ENCODE results near the gene ARID3A.

The ARID3A gene

GRCh38 chr19:929203-929890 lies 3.5 kb downstream of the ARID3A start:
- no peak for DNase-seq (ENCODE audit: low read depth, low spot score)

DNA sequence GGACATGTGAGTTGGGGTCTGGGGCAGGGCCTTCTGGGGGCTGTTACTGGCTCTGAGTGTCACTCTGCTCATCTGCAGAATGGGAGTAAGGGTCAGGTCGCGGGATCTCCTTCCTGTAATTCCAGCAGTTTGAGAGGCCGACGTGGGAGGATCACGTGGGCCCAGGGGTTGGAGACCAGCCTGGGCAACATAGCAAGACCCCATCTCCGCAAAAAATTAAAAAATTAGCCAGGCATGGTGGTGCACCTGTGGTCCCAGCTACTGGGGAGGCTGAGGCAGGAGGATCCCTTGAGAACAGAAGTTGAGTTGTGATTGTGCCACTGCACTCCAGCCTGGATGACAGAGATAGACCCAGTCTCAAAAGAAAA lies 4.0 kb downstream of the ARID3A start:
- no peak for DNase-seq (ENCODE audit: low read depth, low spot score)

- no peak for DNase-seq (ENCODE audit: low read depth, low spot score)
Measured at GRCh38 chr19:931860-932647, 6.2 kb downstream of the ARID3A start.

GRCh38 chr19:932648-933552 lies 7.1 kb downstream of the ARID3A start:
- peak; percentile 86 for DNase-seq (ENCODE audit: low read depth, low spot score)

DNA sequence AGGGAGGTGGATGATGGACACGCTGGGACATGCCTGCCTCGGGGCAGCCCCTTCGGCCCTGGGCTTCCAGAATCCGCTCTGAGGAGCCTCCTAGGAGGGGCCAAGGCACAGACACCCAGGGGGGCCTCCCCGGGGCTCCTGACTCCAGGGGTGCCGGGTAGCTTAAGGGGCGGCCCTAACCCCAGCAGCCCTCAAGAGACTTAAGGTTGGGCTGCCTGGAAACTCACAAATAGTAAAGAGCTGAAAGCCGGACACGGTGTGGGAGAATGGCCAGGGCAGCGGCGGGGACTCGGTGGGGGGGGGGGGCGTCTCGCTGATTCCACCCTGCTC lies 7.7 kb downstream of the ARID3A start:
- DNase-seq (ENCODE audit: low read depth, low spot score), result no peak

GRCh38 chr19:934197-934840 lies 8.5 kb downstream of the ARID3A start:
- DNase-seq (ENCODE audit: low read depth, low spot score), result no peak

- DNase-seq (ENCODE audit: low read depth, low spot score), result no peak
Measured at GRCh38 chr19:934865-935479, 9.1 kb downstream of the ARID3A start.

GRCh38 chr19:936175-936546 lies 10.3 kb downstream of the ARID3A start:
- no peak for DNase-seq (ENCODE audit: low read depth, low spot score)

DNA sequence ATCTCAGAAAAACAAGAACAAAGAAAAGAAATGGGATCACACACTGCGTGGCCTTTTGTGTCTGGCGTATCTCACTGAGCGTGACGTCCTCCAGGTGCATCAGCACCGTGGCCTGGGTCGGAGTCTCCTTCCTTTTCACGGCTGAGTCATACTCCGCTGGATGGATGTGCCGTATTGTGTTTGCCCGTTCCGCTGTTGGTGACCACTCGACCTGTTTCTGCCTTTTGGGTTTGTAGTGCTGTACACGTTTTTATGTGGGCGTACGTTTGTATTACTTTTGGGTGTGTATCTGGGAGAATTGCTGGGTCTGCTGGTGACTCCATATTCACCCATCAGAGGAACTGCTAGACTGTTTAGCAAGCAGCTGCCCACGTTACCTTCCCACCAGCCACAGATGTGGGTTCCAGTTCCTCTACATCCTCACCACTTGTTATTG lies 11.4 kb downstream of the ARID3A start:
- no peak for DNase-seq (ENCODE audit: low read depth, low spot score)

DNA sequence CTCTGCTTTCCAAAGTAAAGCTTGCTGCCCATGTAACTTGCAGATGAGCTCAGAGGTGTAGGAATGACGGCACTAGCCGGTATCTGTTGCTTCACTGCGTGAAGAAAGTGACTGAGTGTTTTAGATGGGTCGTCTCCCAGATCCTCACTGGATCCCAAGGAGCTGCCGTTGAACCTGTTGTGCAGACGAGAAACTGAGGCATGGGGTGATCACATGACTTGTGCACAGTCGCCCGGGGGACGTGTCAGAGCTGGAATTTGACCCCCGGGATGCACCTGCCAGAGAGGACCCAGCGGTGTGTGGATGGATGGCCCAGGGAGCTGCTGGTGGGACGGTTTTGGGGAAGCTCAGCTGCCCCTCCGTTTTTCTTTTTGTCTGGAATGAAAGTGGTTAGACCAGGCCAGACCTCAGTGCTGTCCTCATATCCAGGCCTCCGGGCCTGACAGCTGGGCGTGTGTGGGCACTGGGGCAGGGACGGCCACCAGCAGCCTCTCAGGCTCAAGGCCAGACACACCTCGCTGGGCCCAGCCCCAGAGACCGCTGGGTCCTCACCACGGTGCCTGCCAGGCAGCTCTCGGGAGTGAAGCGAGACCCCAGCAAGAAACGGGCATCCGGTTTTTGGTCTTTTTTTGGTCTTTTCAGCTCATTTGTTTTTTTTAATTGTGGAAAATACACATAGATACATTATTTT lies 12.5 kb downstream of the ARID3A start:
- no peak for DNase-seq (ENCODE audit: low read depth, low spot score)

DNA sequence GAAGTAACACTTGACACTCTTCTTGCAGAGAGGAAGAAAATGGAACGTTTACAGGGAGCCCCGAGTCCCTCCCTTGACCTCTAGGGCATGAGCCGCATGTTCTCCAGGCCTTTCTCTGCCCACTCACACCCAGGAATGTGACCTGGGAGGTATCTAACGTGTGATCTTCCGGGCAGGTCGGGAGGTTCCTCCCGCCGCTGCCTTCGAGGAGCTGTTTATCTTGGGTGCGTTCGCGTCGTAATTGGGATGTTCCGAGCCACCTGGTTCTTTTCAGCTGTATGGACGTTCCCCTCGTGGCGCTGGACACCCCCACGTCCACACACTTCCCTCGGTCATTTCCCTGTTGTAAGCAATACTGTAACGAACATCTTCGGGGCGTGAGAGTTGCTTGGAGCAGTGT lies 13.6 kb downstream of the ARID3A start:
- no peak for DNase-seq (ENCODE audit: low read depth, low spot score)

DNA sequence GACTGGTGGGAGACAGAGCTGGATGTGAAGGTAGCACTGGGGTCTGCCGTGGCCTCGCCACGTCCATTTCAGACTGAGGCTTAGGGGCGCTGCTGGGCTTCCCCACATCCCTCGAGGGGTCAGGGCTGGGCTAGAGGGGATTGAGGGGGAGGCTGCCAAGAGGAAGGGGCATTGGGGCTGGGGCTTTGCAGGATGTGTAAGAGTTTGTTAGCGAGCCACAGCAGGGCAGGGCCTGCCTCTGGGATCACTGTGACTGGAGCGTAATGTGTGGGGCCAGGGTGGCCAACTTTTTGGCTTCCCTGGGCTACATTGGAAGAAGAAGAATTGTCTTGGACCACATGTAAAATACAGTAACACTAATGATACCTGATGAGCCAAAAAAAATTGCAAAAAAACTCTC lies 14.1 kb downstream of the ARID3A start:
- no peak for DNase-seq (ENCODE audit: low read depth, low spot score)

- peak; percentile 70 for DNase-seq (ENCODE audit: low read depth, low spot score)
Measured at GRCh38 chr19:940591-941291, 14.9 kb downstream of the ARID3A start.

- DNase-seq (ENCODE audit: low read depth, low spot score), result no peak
Measured at GRCh38 chr19:941292-942132, 15.7 kb downstream of the ARID3A start.

- no peak for DNase-seq (ENCODE audit: low read depth, low spot score)
Measured at GRCh38 chr19:942133-942645, 16.4 kb downstream of the ARID3A start.

GRCh38 chr19:943551-944170 lies 17.8 kb downstream of the ARID3A start:
- DNase-seq (ENCODE audit: low read depth, low spot score), result no peak

DNA sequence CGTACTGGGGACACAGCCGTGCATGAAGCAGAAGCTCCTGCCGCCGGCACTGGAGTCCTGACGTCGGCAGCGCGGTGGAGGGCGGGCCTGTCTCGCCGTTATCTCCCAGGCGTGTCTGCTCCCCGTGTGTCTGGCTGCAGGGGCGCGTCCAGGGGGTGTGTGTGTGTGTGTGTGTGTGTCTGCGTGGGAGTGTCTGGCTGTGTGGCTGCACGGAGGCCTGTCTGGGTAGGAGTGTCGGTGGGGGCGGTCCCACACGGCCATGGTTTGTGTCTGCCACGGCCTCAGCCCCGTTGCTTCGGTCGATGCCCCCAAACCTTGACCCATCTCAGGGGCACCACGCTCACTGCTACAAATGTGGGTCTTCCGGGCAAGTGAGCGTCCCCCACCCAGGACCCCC lies 18.3 kb downstream of the ARID3A start:
- DNase-seq (ENCODE audit: low read depth, low spot score), result no peak

DNA sequence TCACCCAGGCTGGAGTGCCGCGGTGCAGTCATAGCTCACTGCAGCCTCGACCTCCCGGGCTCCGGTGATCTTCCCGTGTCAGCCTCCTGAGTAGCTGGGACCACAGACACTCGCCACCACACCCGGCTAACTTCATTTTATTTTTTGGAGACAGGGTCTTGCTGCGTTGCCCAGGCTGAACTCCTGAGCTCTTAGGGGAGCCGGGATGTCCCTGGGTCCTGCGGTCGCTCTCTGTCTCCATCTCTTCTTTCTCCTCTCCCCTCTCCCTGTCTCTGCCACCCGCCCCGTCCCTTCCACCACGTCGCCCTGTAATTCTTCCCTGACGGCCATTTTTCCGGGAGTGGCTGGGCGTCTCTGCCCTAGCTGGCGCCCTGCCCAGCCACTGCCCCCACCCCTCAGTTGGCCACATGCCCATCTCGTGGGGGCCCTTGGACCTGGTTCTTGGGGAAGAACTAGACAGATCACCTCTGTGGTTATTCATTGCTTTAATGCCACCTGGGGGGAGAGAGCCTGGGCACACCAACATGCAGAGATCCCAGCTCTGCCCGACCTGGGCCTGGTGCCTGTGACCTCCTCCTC lies 18.9 kb downstream of the ARID3A start:
- no peak for DNase-seq (ENCODE audit: low read depth, low spot score)

Measured in brain pericyte (primary cell).